GM18858 (cell line): ENCODE results near the gene PRDM2.

Experiments
- ATAC-seq: cut with Tn5 transposase; IDR thresholded peaks from one replicate; pipeline ENCODE4 v1.9.1; 2021; ENCODE audit not compliant: unreplicated experiment

The PRDM2 gene

GRCh38 chr1:13783551-13783950 lies 83.6 kb downstream of the PRDM2 start:
- no peak for ATAC-seq

- no peak for ATAC-seq
Measured at GRCh38 chr1:13784971-13785370, 85.0 kb downstream of the PRDM2 start.

GRCh38 chr1:13786541-13786940 lies 86.6 kb downstream of the PRDM2 start:
- no peak for ATAC-seq

- no peak for ATAC-seq
Measured at GRCh38 chr1:13788795-13789194, 88.8 kb downstream of the PRDM2 start.

GRCh38 chr1:13790290-13791030 lies 90.5 kb downstream of the PRDM2 start:
- no peak for ATAC-seq

GRCh38 chr1:13792419-13792818 lies 92.4 kb downstream of the PRDM2 start:
- ATAC-seq, result no peak

- ATAC-seq, result no peak
Measured at GRCh38 chr1:13793088-13793730, 93.2 kb downstream of the PRDM2 start.

- no peak for ATAC-seq
Measured at GRCh38 chr1:13794231-13795187, 94.5 kb downstream of the PRDM2 start.

GRCh38 chr1:13797397-13797796 lies 97.4 kb downstream of the PRDM2 start:
- no peak for ATAC-seq

- ATAC-seq, result no peak
Measured at GRCh38 chr1:13798120-13798519, 98.1 kb downstream of the PRDM2 start.

- ATAC-seq, result no peak
Measured at GRCh38 chr1:13799502-13800283, 99.7 kb downstream of the PRDM2 start.

- ATAC-seq, result no peak
Measured at GRCh38 chr1:13801232-13801631, 101.2 kb downstream of the PRDM2 start.

- ATAC-seq, result no peak
Measured at GRCh38 chr1:13801655-13802486, 101.9 kb downstream of the PRDM2 start.

GRCh38 chr1:13802782-13803545 lies 103.0 kb downstream of the PRDM2 start:
- ATAC-seq, result no peak

- ATAC-seq, result no peak
Measured at GRCh38 chr1:13803546-13804239, 103.7 kb downstream of the PRDM2 start.

GRCh38 chr1:13804240-13804633 lies 104.2 kb downstream of the PRDM2 start:
- ATAC-seq, result no peak

GRCh38 chr1:13805431-13805830 lies 105.4 kb downstream of the PRDM2 start:
- no peak for ATAC-seq

- ATAC-seq, result no peak
Measured at GRCh38 chr1:13806108-13806507, 106.1 kb downstream of the PRDM2 start.

- no peak for ATAC-seq
Measured at GRCh38 chr1:13807209-13807608, 107.2 kb downstream of the PRDM2 start.
